ENCODE measurements around the gene DNAJC5G. TPM values are rescaled to one million over a fixed set of nuclear protein-coding genes. Genes with fewer than 3 reads are reported as not detected.

Gene DNAJC5G
- total and polyA plus RNA-seq, 2 of the 13 experiments (the other 11 are each of a cell fraction or from before 2014, with no cell fraction given) = 0.05 TPM; not detected in 1

- 0 out of 2 replicates have a peak, but pooled peaks have one; percentile 44 for TF ChIP-seq ZNF550 (CRISPR knock-in tag; IDR thresholded peaks at IDR 0.05; ENCODE audit: borderline replicate concordance)
- no peak for TF ChIP-seq TBP (CRISPR knock-in tag; IDR thresholded peaks at IDR 0.05)
- TF ChIP-seq YY1 (IDR thresholded peaks at IDR 0.05; ENCODE audit: insufficient read depth, insufficient replicate concordance, low read depth, low read length) = peak; percentile 73
- TF ChIP-seq GATAD2A (CRISPR knock-in tag; IDR thresholded peaks at IDR 0.05) = peak; percentile 77
- peak; percentile 72 for TF ChIP-seq ZBTB38 (CRISPR knock-in tag; IDR thresholded peaks at IDR 0.05)
- TF ChIP-seq FOXP4 (CRISPR knock-in tag; IDR thresholded peaks at IDR 0.05) = peak; percentile 42; the same call in 1 of the 2 replicates
- peak; percentile 68; the same call in 1 of the 2 replicates for TF ChIP-seq GZF1 (CRISPR knock-in tag; IDR thresholded peaks at IDR 0.05)
- TF ChIP-seq PHF20 (CRISPR knock-in tag; IDR thresholded peaks at IDR 0.05) = peak; percentile 46; the same call in 1 of the 2 replicates
- peak; percentile 70 for TF ChIP-seq IKZF5 (CRISPR knock-in tag; IDR thresholded peaks at IDR 0.05)
- peak; percentile 92; the same call in 1 of the 2 replicates for TF ChIP-seq KDM2A (CRISPR knock-in tag; IDR thresholded peaks at IDR 0.05; ENCODE audit: borderline replicate concordance, low read depth)
- no peak for TF ChIP-seq GPBP1L1 (CRISPR knock-in tag; IDR thresholded peaks at IDR 0.05)
- peak; percentile 77; the same call in 1 of the 2 replicates for TF ChIP-seq HNF1B (CRISPR knock-in tag; IDR thresholded peaks at IDR 0.05)
- peak; percentile 40 for TF ChIP-seq TBX2 (CRISPR knock-in tag; IDR thresholded peaks at IDR 0.05; ENCODE audit: borderline replicate concordance)
- peak; percentile 76 for TF ChIP-seq JARID2 (CRISPR knock-in tag; IDR thresholded peaks at IDR 0.05; ENCODE audit: insufficient replicate concordance)
- TF ChIP-seq ZNF512B (CRISPR knock-in tag; IDR thresholded peaks at IDR 0.05; ENCODE audit: borderline replicate concordance) = peak; percentile 76
- TF ChIP-seq PLRG1 (conservative IDR thresholded peaks at IDR 0.05) = no peak
- TF ChIP-seq MIXL1 (CRISPR knock-in tag; IDR thresholded peaks at IDR 0.05) = 0 out of 2 replicates have a peak, but pooled peaks have one; percentile 26
These were observed 25.2 kb upstream of the DNAJC5G start (continued) for GRCh38 chr2:27249891-27250651.
